K562 (cell line): ENCODE measurements around the gene KEL. TPM values are rescaled to one million over a fixed set of nuclear protein-coding genes. Genes with fewer than 3 reads are reported as not detected.

ENCODE experiments used
- ATAC-seq: fragments of 200-7000 bp; cut with Tn5 transposase; 3 replicates; pipeline ENCODE4 v1.9.1; 2020; ENCODE audit warnings: moderate library complexity
- BruUV-seq: library from RNA; stranded (reverse); fragments of 400-500 nt; replicated peaks from 2 replicates; lab custom pipeline; 2021; lab: Mats Ljungman, UMichigan
- CTCF ChIA-PET: fragments of 300-600 bp; formaldehyde crosslinking; extraction: SDS; loops from one replicate; lab custom pipeline; 2021; ENCODE audit warnings: low intra/inter-chr PET ratio; lab: Yijun Ruan, JAX
- POLR2A ChIA-PET: fragments of 300-600, 350-650 bp; sonication (Branson Sonifier 250); formaldehyde crosslinking; extraction: SDS; loops from one replicate; lab custom pipeline; 2021; ENCODE audit warnings: antibody characterized with exemption, inconsistent platforms; lab: Yijun Ruan, JAX
- DNase-seq, 4 experiments: peaks; one replicate each; pipeline versions ENCODE4 v3.0.0 to v3.0.0-alpha.2; 2011 to 2018; ENCODE audit warnings: low spot score in 3 of 4, mixed read lengths in 3 of 4; ENCODE audit errors: extremely low read depth in 1 of 4
- FAIRE-seq: peaks from 2 replicates; lab custom pipeline; 2011; peaks lifted over from hg19 to GRCh38; lab: Jason Lieb, UNC
- H2AFZ ChIP-seq: 2 replicates; pipeline ENCODE4 v1.6.0; 2011; ENCODE audit warnings: low read depth, low read length, control low read depth, inconsistent platforms
- H3K27ac ChIP-seq: fragments of 200-600 bp; 3 replicates; pipeline ENCODE4 v1.8.0; 2011; ENCODE audit warnings: low read depth, mild to moderate bottlenecking, control low read depth, inconsistent platforms, low read length, moderate library complexity, mixed read lengths; ENCODE audit errors: extremely low read depth
- H3K27me3 ChIP-seq, 2 experiments: fragments of 300-600 bp in 1 of 2; 2 replicates in 1 of 2; 3 replicates in 1 of 2; pipeline versions ENCODE4 v1.6.0 to v1.8.0; 2011; ENCODE audit warnings: inconsistent platforms in 2 of 2, low read length in 2 of 2, mild to moderate bottlenecking in 1 of 2, mixed read lengths in 1 of 2, moderate library complexity in 1 of 2; ENCODE audit not compliant: control insufficient read depth in 2 of 2, insufficient read depth in 2 of 2
- H3K36me3 ChIP-seq: fragments of 300-600 bp; 3 replicates; pipeline ENCODE4 v1.8.0; 2011; ENCODE audit warnings: mild to moderate bottlenecking, low read length, inconsistent platforms; ENCODE audit not compliant: control insufficient read depth, insufficient read depth
- H3K4me1 ChIP-seq, 2 experiments: fragments of 200-600 bp in 1 of 2; replicated peaks in 1 of 2; 2 replicates in 1 of 2; 3 replicates in 1 of 2; pipeline versions ENCODE4 v1.5.1 to v1.8.0; 2011; ENCODE audit warnings: inconsistent platforms in 2 of 2, low read length in 2 of 2, mild to moderate bottlenecking in 1 of 2, mixed read lengths in 1 of 2, moderate library complexity in 1 of 2; ENCODE audit not compliant: control insufficient read depth in 2 of 2, insufficient read depth in 2 of 2
- H3K4me2 ChIP-seq: 2 replicates; pipeline ENCODE4 v1.6.1; 2011; ENCODE audit warnings: low read length, control low read depth, inconsistent platforms, mixed read lengths; ENCODE audit not compliant: insufficient read depth
- H3K4me3 ChIP-seq: fragments of 200-600 bp; sonication (generic), shearing (Covaris generic); 2 replicates; pipeline ENCODE4 v1.5.1; 2016; ENCODE audit warnings: control low read depth, inconsistent platforms
- H3K79me2 ChIP-seq: fragments of 200-600 bp; 3 replicates; pipeline ENCODE4 v1.8.0; 2011; ENCODE audit warnings: low read length, inconsistent platforms; ENCODE audit not compliant: control insufficient read depth, insufficient read depth
- H3K9ac ChIP-seq, 2 experiments: 2 replicates each; pipeline versions ENCODE4 v1.6.0 to v1.6.1; 2011; ENCODE audit warnings: low read depth in 2 of 2, low read length in 2 of 2, control low read depth in 1 of 2, inconsistent platforms in 1 of 2, mild to moderate bottlenecking in 1 of 2, mixed read lengths in 1 of 2; ENCODE audit not compliant: insufficient read depth in 1 of 2
- H3K9me1 ChIP-seq: one replicate; pipeline ENCODE4 v1.6.0; 2011; ENCODE audit warnings: inconsistent platforms, mild to moderate bottlenecking, low read length, moderate library complexity; ENCODE audit not compliant: control insufficient read depth, insufficient read depth
- H3K9me3 ChIP-seq: replicated peaks from 2 replicates; pipeline ENCODE4 v1.5.1; 2011; ENCODE audit warnings: low read depth, low read length, inconsistent platforms; ENCODE audit not compliant: control insufficient read depth, insufficient read depth
- H4K20me1 ChIP-seq: replicated peaks from 2 replicates; pipeline ENCODE4 v1.6.1; 2011; ENCODE audit warnings: low read length, inconsistent platforms, mixed read lengths; ENCODE audit not compliant: control insufficient read depth, insufficient read depth
- MAFF ChIP-seq: IDR thresholded peaks from 2 replicates; pipeline ENCODE4 v1.6.1; 2012; ENCODE audit warnings: low read length, improper control_type of control experiment
- MAFK ChIP-seq: IDR thresholded peaks from 2 replicates; pipeline ENCODE4 v1.6.1; 2011; ENCODE audit warnings: low read length, improper control_type of control experiment
- ZFP36 ChIP-seq: fragments of 150-350 bp; IDR thresholded peaks from 2 replicates; pipeline ENCODE4 v1.6.1; 2018; ENCODE audit warnings: low read length, low read depth; ENCODE audit not compliant: partially characterized antibody
- ZNF133 ChIP-seq: fragments of 250-450 bp; sonication (Bioruptor Pico); IDR thresholded peaks from 2 replicates; pipeline ENCODE4 v1.4.0; 2020; ENCODE audit warnings: mild to moderate bottlenecking
- ZNF316 ChIP-seq: fragments of 450-650 bp; IDR thresholded peaks from 2 replicates; pipeline ENCODE4 v1.6.1; 2016
- WGBS: fragments of 100-300 bp; shearing (Covaris generic); methylation state at CpG from one replicate; pipeline ENCODE4 v1.1.6; 2016; ENCODE audit warnings: low coverage, mixed read lengths; ENCODE audit not compliant: insufficient coverage; ENCODE audit errors: missing lambda C conversion rate; 5-methylcytosine and 5-hydroxymethylcytosine counted together
- in situ Hi-C: fragments of 300-500 bp; cut with MboI; formaldehyde crosslinking; loops from 4 replicates; pipeline ENCODE4 v1.15.0; 2018; ENCODE audit warnings: inconsistent platforms, mixed read lengths
- intact Hi-C: fragments of 100-400 bp; cut with micrococcal nuclease; formaldehyde crosslinking; loops from 2 replicates; pipeline ENCODE4 v1.14.2; 2022
- polyA plus RNA-seq, 8 experiments: library from polyadenylated mRNA; depleted of rRNA in 4 of 8; stranded (reverse) in 5 of 8; unstranded in 3 of 8; fragments of >200 nt; fragmentation: Nextera tagmentation in 2 of 8; fragmentation: Illumina TruSeq in 1 of 8; extraction: Ambion mirVana in 2 of 8; extraction: Trizol in 1 of 8; gene quantifications; 2 replicates each; pipeline versions ENCODE4 v1.2.1 to v1.2.3, GENCODE V29; 2011 to 2014; ENCODE audit warnings: inconsistent platforms in 1 of 8, missing spikeins in 1 of 8
- total RNA-seq, 7 experiments: library from RNA; depleted of rRNA in 6 of 7; stranded (reverse); fragments of >200 nt in 6 of 7; fragmentation: Illumina TruSeq in 2 of 7; extraction: Trizol in 2 of 7; gene quantifications; 2 replicates each; pipeline versions ENCODE4 v1.2.1 to v1.2.3, GENCODE V29; 2011 to 2021; ENCODE audit warnings: low replicate concordance in 1 of 7
- TF ChIP-seq, protein P1 (sequence below), 2 experiments: fragments of 450-650 bp; formaldehyde crosslinking in 1 of 2; IDR thresholded peaks; 2 replicates each; pipeline versions ENCODE4 v1.4.0 to v1.6.1; 2014 to 2020; ENCODE audit warnings: mild to moderate bottlenecking in 2 of 2, borderline replicate concordance in 1 of 2, low read depth in 1 of 2
- TF ChIP-seq, protein P2 (sequence below): sonication (generic); formaldehyde crosslinking; IDR thresholded peaks from 2 replicates; pipeline ENCODE4 v1.8.0; 2022; ENCODE audit warnings: missing genetic modification reagents, mild to moderate bottlenecking, borderline replicate concordance
- TF ChIP-seq, protein P3 (sequence below), 2 experiments: fragments of 450-650 bp; conservative IDR thresholded peaks; 2 replicates each; pipeline ENCODE4 v1.6.1; 2017; ENCODE audit warnings: mild to moderate bottlenecking in 2 of 2, moderate library complexity in 2 of 2

Gene KEL
- total and polyA plus RNA-seq, 9 of the 15 experiments (the other 6 are each of a cell fraction or from before 2014, with no cell fraction given): 9.0 to 47.4 (median 22.2) TPM

DNA sequence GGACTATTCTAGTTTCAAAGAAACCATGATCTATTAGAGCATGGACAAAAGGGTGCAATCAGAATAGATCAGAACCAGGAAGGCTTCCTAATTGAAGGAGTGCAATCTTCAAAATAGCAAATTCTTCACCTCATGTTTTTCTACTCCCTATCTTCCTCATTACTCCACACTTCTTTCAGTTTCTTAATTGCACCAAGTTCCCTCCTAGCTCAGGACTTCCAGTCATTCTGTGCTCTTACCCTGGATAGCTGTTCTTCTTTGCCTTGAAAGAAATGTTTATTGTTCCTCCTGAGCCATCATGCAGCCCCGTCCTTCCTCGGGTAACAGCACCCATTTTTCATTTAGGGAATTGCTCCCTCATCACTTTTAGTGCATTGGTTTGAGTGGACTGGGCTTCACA is 51.7 kb downstream of the KEL start (continued):
- TF ChIP-seq, protein P1, sequence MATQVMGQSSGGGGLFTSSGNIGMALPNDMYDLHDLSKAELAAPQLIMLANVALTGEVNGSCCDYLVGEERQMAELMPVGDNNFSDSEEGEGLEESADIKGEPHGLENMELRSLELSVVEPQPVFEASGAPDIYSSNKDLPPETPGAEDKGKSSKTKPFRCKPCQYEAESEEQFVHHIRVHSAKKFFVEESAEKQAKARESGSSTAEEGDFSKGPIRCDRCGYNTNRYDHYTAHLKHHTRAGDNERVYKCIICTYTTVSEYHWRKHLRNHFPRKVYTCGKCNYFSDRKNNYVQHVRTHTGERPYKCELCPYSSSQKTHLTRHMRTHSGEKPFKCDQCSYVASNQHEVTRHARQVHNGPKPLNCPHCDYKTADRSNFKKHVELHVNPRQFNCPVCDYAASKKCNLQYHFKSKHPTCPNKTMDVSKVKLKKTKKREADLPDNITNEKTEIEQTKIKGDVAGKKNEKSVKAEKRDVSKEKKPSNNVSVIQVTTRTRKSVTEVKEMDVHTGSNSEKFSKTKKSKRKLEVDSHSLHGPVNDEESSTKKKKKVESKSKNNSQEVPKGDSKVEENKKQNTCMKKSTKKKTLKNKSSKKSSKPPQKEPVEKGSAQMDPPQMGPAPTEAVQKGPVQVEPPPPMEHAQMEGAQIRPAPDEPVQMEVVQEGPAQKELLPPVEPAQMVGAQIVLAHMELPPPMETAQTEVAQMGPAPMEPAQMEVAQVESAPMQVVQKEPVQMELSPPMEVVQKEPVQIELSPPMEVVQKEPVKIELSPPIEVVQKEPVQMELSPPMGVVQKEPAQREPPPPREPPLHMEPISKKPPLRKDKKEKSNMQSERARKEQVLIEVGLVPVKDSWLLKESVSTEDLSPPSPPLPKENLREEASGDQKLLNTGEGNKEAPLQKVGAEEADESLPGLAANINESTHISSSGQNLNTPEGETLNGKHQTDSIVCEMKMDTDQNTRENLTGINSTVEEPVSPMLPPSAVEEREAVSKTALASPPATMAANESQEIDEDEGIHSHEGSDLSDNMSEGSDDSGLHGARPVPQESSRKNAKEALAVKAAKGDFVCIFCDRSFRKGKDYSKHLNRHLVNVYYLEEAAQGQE (IDR thresholded peaks at IDR 0.05; ENCODE audit: borderline replicate concordance): no peak
- TF ChIP-seq, protein P1 (CRISPR knock-in tag; IDR thresholded peaks at IDR 0.05; ENCODE audit: low read depth): no peak

DNA sequence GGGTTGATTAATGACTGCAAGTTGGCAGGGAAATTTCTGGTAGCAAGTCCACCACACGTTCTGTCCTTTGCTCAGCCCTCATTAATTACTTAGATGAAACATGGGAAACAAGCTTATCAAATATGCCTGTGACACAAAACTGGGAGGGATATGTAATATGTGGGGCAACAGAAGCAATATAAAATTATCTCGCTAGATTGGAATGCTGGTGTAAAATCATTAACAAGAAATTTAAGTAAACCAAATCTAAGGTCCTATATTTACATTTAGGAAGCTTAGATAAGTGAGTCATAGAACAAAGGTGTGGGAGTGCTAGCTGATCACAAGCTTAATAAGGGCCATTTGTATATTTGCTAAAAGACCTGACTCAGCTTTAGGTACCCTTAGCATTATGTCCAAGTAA is 52.1 kb downstream of the KEL start:
- CTCF ChIA-PET: interaction anchor here (1.8 to 2.1 kb wide), 2 partner anchors 91 to 94 kb away, joined by 6 to 7 read pairs; no protein-coding TSS in a partner anchor
- TF ChIP-seq ZNF316 (peak; percentile 27; the same call in 1 of the 2 replicates), MAFF (peak; percentile 34; the same call in 1 of the 2 replicates), ZNF133 (no peak), MAFK (0 out of 2 replicates have a peak, but pooled peaks have one; percentile 33), ZFP36 (no peak)
- TF ChIP-seq, protein P2, sequence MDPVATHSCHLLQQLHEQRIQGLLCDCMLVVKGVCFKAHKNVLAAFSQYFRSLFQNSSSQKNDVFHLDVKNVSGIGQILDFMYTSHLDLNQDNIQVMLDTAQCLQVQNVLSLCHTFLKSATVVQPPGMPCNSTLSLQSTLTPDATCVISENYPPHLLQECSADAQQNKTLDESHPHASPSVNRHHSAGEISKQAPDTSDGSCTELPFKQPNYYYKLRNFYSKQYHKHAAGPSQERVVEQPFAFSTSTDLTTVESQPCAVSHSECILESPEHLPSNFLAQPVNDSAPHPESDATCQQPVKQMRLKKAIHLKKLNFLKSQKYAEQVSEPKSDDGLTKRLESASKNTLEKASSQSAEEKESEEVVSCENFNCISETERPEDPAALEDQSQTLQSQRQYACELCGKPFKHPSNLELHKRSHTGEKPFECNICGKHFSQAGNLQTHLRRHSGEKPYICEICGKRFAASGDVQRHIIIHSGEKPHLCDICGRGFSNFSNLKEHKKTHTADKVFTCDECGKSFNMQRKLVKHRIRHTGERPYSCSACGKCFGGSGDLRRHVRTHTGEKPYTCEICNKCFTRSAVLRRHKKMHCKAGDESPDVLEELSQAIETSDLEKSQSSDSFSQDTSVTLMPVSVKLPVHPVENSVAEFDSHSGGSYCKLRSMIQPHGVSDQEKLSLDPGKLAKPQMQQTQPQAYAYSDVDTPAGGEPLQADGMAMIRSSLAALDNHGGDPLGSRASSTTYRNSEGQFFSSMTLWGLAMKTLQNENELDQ (CRISPR knock-in tag): no peak
- TF ChIP-seq, protein P3, sequence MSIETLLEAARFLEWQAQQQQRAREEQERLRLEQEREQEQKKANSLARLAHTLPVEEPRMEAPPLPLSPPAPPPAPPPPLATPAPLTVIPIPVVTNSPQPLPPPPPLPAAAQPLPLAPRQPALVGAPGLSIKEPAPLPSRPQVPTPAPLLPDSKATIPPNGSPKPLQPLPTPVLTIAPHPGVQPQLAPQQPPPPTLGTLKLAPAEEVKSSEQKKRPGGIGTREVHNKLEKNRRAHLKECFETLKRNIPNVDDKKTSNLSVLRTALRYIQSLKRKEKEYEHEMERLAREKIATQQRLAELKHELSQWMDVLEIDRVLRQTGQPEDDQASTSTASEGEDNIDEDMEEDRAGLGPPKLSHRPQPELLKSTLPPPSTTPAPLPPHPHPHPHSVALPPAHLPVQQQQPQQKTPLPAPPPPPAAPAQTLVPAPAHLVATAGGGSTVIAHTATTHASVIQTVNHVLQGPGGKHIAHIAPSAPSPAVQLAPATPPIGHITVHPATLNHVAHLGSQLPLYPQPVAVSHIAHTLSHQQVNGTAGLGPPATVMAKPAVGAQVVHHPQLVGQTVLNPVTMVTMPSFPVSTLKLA (conservative IDR thresholded peaks at IDR 0.05): no peak

More for the DNA sequence above, 52.1 kb downstream of the KEL start:
- H3K9me1 ChIP-seq: no peaks in the 10 kb centered on the region
- no peak for ATAC-seq
- in situ Hi-C loops: no loop called here
- intact Hi-C loops: no loop called here
- DNase-seq: no peak
- no peak overlapping the region for H3K27ac ChIP-seq
- no peaks in the 10 kb centered on the region for H3K9me3 ChIP-seq
- no peaks in the 10 kb centered on the region for H3K79me2 ChIP-seq
- BruUV-seq: no TSS peak
- no peaks in the 10 kb centered on the region for H4K20me1 ChIP-seq
- no peak overlapping the region for H3K9ac ChIP-seq
- H3K36me3 ChIP-seq: no peaks in the 10 kb centered on the region
- H3K4me1 ChIP-seq: peaks cover 4 to 5% of the 10 kb centered on the region in 2 experiments; a peak in 3 of 5 replicates
- no peak overlapping the region for H3K4me2 ChIP-seq
- FAIRE-seq: no peak
- H3K4me3 ChIP-seq: no peak overlapping the region
- WGBS: 4% methylated on average over 2 of the region's 2 CpGs
- H2AFZ ChIP-seq: no peak overlapping the region
- POLR2A ChIA-PET: interaction anchor here (0.6 to 1.6 kb wide), 2 partner anchors 9 to 13 kb away, joined by 3 to 4 read pairs; no protein-coding TSS in a partner anchor
- H3K27me3 ChIP-seq: peaks cover 2 to 29% of the 10 kb centered on the region in 2 experiments; a peak in 4 of 5 replicates
